Measurements from ENCODE around the gene PDCD1LG2. TPM values are rescaled to one million over a fixed set of nuclear protein-coding genes. Genes with fewer than 3 reads are reported as not detected.

Gene PDCD1LG2
- total and polyA plus RNA-seq, 8 donors: 0.18 to 2.3 (median 0.87) TPM; not detected in 2

GRCh38 chr9:5516453-5517220 is 6.3 kb downstream of the PDCD1LG2 start:
- Histone ChIP-seq H3K4me1 (peaks cover 0 to 6% (median 0%) of the 10 kb centered on the region in 4 donors), H3K36me3 (no peaks in the 10 kb centered on the region), H3K4me3 (no peak overlapping the region), H3K9me3 (no peaks in the 10 kb centered on the region), H3K27ac (no peak overlapping the region), H3K27me3 (no peaks in the 10 kb centered on the region)
- intact Hi-C loops (cut with DNase I; ENCODE audit: low total_unique reads): no loop called here
- no peak for TF ChIP-seq CTCF (IDR thresholded peaks at IDR 0.05)
- TF ChIP-seq POLR2A (IDR thresholded peaks at IDR 0.05): no peak
- no peak for TF ChIP-seq EP300 (IDR thresholded peaks at IDR 0.05)
- TF ChIP-seq POLR2AphosphoS5 (IDR thresholded peaks at IDR 0.05): no peak
- WGBS, 5 donors: 88 to 97% (median 93%) methylated on average over 3 to 10 of the region's 10 CpGs
- DNase-seq: no peak

- Histone ChIP-seq H3K36me3 (peaks cover 0 to 3% (median 1%) of the 10 kb centered on the region in 4 donors), H3K4me3 (no peak overlapping the region), H3K27me3 (no peaks in the 10 kb centered on the region), H3K4me1 (no peaks in the 10 kb centered on the region), H3K9me3 (no peaks in the 10 kb centered on the region), H3K27ac (no peak overlapping the region)
- intact Hi-C loops (cut with DNase I; ENCODE audit: low total_unique reads): no loop called here
- DNase-seq: no peak
- TF ChIP-seq EP300 (IDR thresholded peaks at IDR 0.05) (no peak), POLR2A (IDR thresholded peaks at IDR 0.05) (no peak), POLR2AphosphoS5 (IDR thresholded peaks at IDR 0.05) (no peak)
- WGBS, 5 donors: 34 to 72% (median 62%) methylated on average over 2 of the region's 2 CpGs
Observed at GRCh38 chr9:5518171-5518936, 8.0 kb downstream of the PDCD1LG2 start.

GRCh38 chr9:5518937-5519319 is 8.6 kb downstream of the PDCD1LG2 start:
- DNase-seq: no peak
- Histone ChIP-seq H3K27me3 (no peaks in the 10 kb centered on the region), H3K36me3 (peaks cover 0 to 8% (median 3%) of the 10 kb centered on the region in 4 donors), H3K9me3 (no peaks in the 10 kb centered on the region), H3K4me1 (no peaks in the 10 kb centered on the region), H3K4me3 (no peak overlapping the region), H3K27ac (no peak overlapping the region)
- TF ChIP-seq POLR2AphosphoS5 (IDR thresholded peaks at IDR 0.05): no peak
- no peak for TF ChIP-seq POLR2A (IDR thresholded peaks at IDR 0.05)
- TF ChIP-seq CTCF (IDR thresholded peaks at IDR 0.05): no peak
- no peak for TF ChIP-seq EP300 (IDR thresholded peaks at IDR 0.05)
- WGBS, 5 donors: 49 to 84% (median 73%) methylated on average over 2 of the region's 2 CpGs
- intact Hi-C loops (cut with DNase I; ENCODE audit: low total_unique reads): no loop called here

- Histone ChIP-seq H3K4me3 (no peak overlapping the region), H3K27me3 (no peaks in the 10 kb centered on the region), H3K4me1 (no peaks in the 10 kb centered on the region), H3K9me3 (no peaks in the 10 kb centered on the region), H3K36me3 (peaks cover 0 to 8% (median 3%) of the 10 kb centered on the region in 4 donors), H3K27ac (no peak overlapping the region)
- intact Hi-C loops (cut with DNase I; ENCODE audit: low total_unique reads): no loop called here
- 91 to 98% (median 93%) methylated on average over 4 of the region's 4 CpGs for WGBS, 5 donors
- DNase-seq: no peak
- no peak for TF ChIP-seq CTCF (IDR thresholded peaks at IDR 0.05)
- TF ChIP-seq POLR2A (IDR thresholded peaks at IDR 0.05): no peak
- no peak for TF ChIP-seq EP300 (IDR thresholded peaks at IDR 0.05)
- no peak for TF ChIP-seq POLR2AphosphoS5 (IDR thresholded peaks at IDR 0.05)
Observed at GRCh38 chr9:5524090-5524489, 13.8 kb downstream of the PDCD1LG2 start.

All from stomach (tissue), 9 donors.